ENCODE measurements around the gene GPR75. TPM values are rescaled to one million over a fixed set of nuclear protein-coding genes. Genes with fewer than 3 reads are reported as not detected.
"Not testable (repeated sequence)": the region's sequence is repeated elsewhere in the genome, so short reads cannot be mapped to it uniquely, and the experiment has no call there.

GPR75 gene
- polyA plus RNA-seq, 6 donors from 2014 or later, result not detected

- not testable (repeated sequence) for H3K27me3 Mint-ChIP-seq; DNase-seq; H3K27ac Mint-ChIP-seq; H3K4me3 Mint-ChIP-seq; ATAC-seq (ENCODE audit: low read depth in 2 of 2); H3K36me3 Mint-ChIP-seq
- Mint-ChIP-seq H3K4me1 (peaks cover 5 to 16% (median 14%) of the 10 kb centered on the region in 3 donors), H3K9me3 (peaks cover 0 to 11% (median 0%) of the 10 kb centered on the region in 7 donors)
These were observed 18.1 kb downstream of the GPR75 start for GRCh38 chr2:53841651-53842050.

GRCh38 chr2:53840580-53840979 lies 19.2 kb downstream of the GPR75 start:
- Mint-ChIP-seq H3K9me3 (peaks cover 0 to 11% (median 0%) of the 10 kb centered on the region in 7 donors), H3K4me1 (peaks cover 5 to 14% (median 14%) of the 10 kb centered on the region in 3 donors), H3K4me3 (no peak overlapping the region), H3K27ac (no peak overlapping the region), H3K27me3 (no peaks in the 10 kb centered on the region), H3K36me3 (peaks cover 6 to 10% of the 10 kb centered on the region in 2 donors)
- no peak for DNase-seq
- no peak for ATAC-seq (ENCODE audit: low read depth in 2 of 2)

- not testable (repeated sequence) for DNase-seq; ATAC-seq (ENCODE audit: low read depth in 2 of 2); H3K4me1 Mint-ChIP-seq; H3K4me3 Mint-ChIP-seq; H3K27me3 Mint-ChIP-seq; H3K27ac Mint-ChIP-seq; H3K9me3 Mint-ChIP-seq
- H3K36me3 Mint-ChIP-seq, result peaks cover 21 to 25% of the 10 kb centered on the region in 2 donors
These were observed 29.8 kb downstream of the GPR75 start for GRCh38 chr2:53829980-53830290.

- H3K36me3 Mint-ChIP-seq, result peaks cover 21% of the 10 kb centered on the region in 2 donors
- ATAC-seq (ENCODE audit: low read depth in 2 of 2) (no peak), DNase-seq (no peak)
- H3K4me1 Mint-ChIP-seq, result no peaks in the 10 kb centered on the region
- no peak overlapping the region for H3K27ac Mint-ChIP-seq
- H3K4me3 Mint-ChIP-seq, result peak overlapping the region in 1 of 8 donors; percentile 77
- H3K9me3 Mint-ChIP-seq, result peaks cover 0 to 7% (median 0%) of the 10 kb centered on the region in 7 donors
- no peaks in the 10 kb centered on the region for H3K27me3 Mint-ChIP-seq
These were observed 30.3 kb downstream of the GPR75 start for GRCh38 chr2:53829273-53829979.

- Mint-ChIP-seq H3K27me3 (no peaks in the 10 kb centered on the region), H3K9me3 (peaks cover 0 to 7% (median 0%) of the 10 kb centered on the region in 7 donors), H3K4me3 (no peak overlapping the region), H3K27ac (no peak overlapping the region), H3K4me1 (no peaks in the 10 kb centered on the region), H3K36me3 (peaks cover 14 to 21% of the 10 kb centered on the region in 2 donors)
- no peak for DNase-seq
- ATAC-seq (ENCODE audit: low read depth in 2 of 2), result no peak
These were observed 31.4 kb downstream of the GPR75 start for GRCh38 chr2:53828331-53828730.

- Mint-ChIP-seq H3K4me3 (no peak overlapping the region), H3K4me1 (no peaks in the 10 kb centered on the region), H3K27me3 (no peaks in the 10 kb centered on the region), H3K27ac (peak overlapping the region in 1 of 6 donors; percentile 80), H3K36me3 (peaks cover 14 to 21% of the 10 kb centered on the region in 2 donors), H3K9me3 (peaks cover 0 to 7% (median 0%) of the 10 kb centered on the region in 7 donors)
- ATAC-seq (ENCODE audit: low read depth in 2 of 2) (no peak), DNase-seq (no peak)
These were observed 32.2 kb downstream of the GPR75 start for GRCh38 chr2:53827398-53828175.

GRCh38 chr2:53826587-53827397 lies 33.0 kb downstream of the GPR75 start:
- H3K27me3 Mint-ChIP-seq, result no peaks in the 10 kb centered on the region
- peaks cover 0 to 7% (median 0%) of the 10 kb centered on the region in 7 donors for H3K9me3 Mint-ChIP-seq
- H3K4me1 Mint-ChIP-seq, result peaks cover 0 to 2% (median 0%) of the 10 kb centered on the region in 3 donors
- peaks cover 14 to 21% of the 10 kb centered on the region in 2 donors for H3K36me3 Mint-ChIP-seq
- DNase-seq (no peak), ATAC-seq (ENCODE audit: low read depth in 2 of 2) (no peak)
- H3K4me3 Mint-ChIP-seq, result no peak overlapping the region
- H3K27ac Mint-ChIP-seq, result no peak overlapping the region

GRCh38 chr2:53826030-53826410 lies 33.7 kb downstream of the GPR75 start:
- no peaks in the 10 kb centered on the region for H3K27me3 Mint-ChIP-seq
- peaks cover 0 to 7% (median 0%) of the 10 kb centered on the region in 7 donors for H3K9me3 Mint-ChIP-seq
- H3K4me1 Mint-ChIP-seq, result peaks cover 0 to 2% (median 0%) of the 10 kb centered on the region in 3 donors
- H3K4me3 Mint-ChIP-seq, result no peak overlapping the region
- no peak for ATAC-seq (ENCODE audit: low read depth in 2 of 2)
- DNase-seq, result no peak
- peaks cover 10 to 14% of the 10 kb centered on the region in 2 donors for H3K36me3 Mint-ChIP-seq
- no peak overlapping the region for H3K27ac Mint-ChIP-seq

GRCh38 chr2:53823639-53824038 lies 36.1 kb downstream of the GPR75 start:
- not testable (repeated sequence) for DNase-seq; H3K27ac Mint-ChIP-seq; H3K36me3 Mint-ChIP-seq; H3K4me1 Mint-ChIP-seq; ATAC-seq (ENCODE audit: low read depth in 2 of 2); H3K27me3 Mint-ChIP-seq; H3K9me3 Mint-ChIP-seq
- H3K4me3 Mint-ChIP-seq, result peak overlapping the region in 1 of 8 donors; percentile 37

GRCh38 chr2:53821810-53822209 lies 38.0 kb downstream of the GPR75 start:
- H3K27me3 Mint-ChIP-seq, result no peaks in the 10 kb centered on the region
- no peak for DNase-seq
- ATAC-seq (ENCODE audit: low read depth in 2 of 2), result no peak
- peaks cover 0 to 2% (median 0%) of the 10 kb centered on the region in 3 donors for H3K4me1 Mint-ChIP-seq
- H3K27ac Mint-ChIP-seq, result no peak overlapping the region
- H3K4me3 Mint-ChIP-seq, result no peak overlapping the region
- H3K36me3 Mint-ChIP-seq, result peaks cover 6 to 7% of the 10 kb centered on the region in 2 donors
- H3K9me3 Mint-ChIP-seq, result no peaks in the 10 kb centered on the region

GRCh38 chr2:53820711-53821110 lies 39.1 kb downstream of the GPR75 start:
- no peaks in the 10 kb centered on the region for H3K27me3 Mint-ChIP-seq

GRCh38 chr2:53820048-53820447 lies 39.7 kb downstream of the GPR75 start:
- H3K9me3 Mint-ChIP-seq, result no peaks in the 10 kb centered on the region
- peaks cover 0 to 2% (median 0%) of the 10 kb centered on the region in 3 donors for H3K4me1 Mint-ChIP-seq
- ATAC-seq (ENCODE audit: low read depth in 2 of 2) (no peak), DNase-seq (no peak)
- no peaks in the 10 kb centered on the region for H3K27me3 Mint-ChIP-seq
- no peak overlapping the region for H3K4me3 Mint-ChIP-seq
- H3K27ac Mint-ChIP-seq, result peak overlapping the region in 2 of 6 donors; percentile 41 to 56
- peaks cover 7 to 12% of the 10 kb centered on the region in 2 donors for H3K36me3 Mint-ChIP-seq

More at GRCh38 chr2:53820711-53821110, 39.1 kb downstream of the GPR75 start:
- no peak overlapping the region for H3K27ac Mint-ChIP-seq
- peaks cover 7% of the 10 kb centered on the region in 2 donors for H3K36me3 Mint-ChIP-seq
- no peak overlapping the region for H3K4me3 Mint-ChIP-seq
- no peak for DNase-seq
- peaks cover 0 to 2% (median 0%) of the 10 kb centered on the region in 3 donors for H3K4me1 Mint-ChIP-seq
- H3K9me3 Mint-ChIP-seq, result no peaks in the 10 kb centered on the region
- no peak for ATAC-seq (ENCODE audit: low read depth in 2 of 2)

GRCh38 chr2:53819634-53820033 lies 40.1 kb downstream of the GPR75 start:
- Mint-ChIP-seq H3K9me3 (no peaks in the 10 kb centered on the region), H3K36me3 (peaks cover 7 to 12% of the 10 kb centered on the region in 2 donors), H3K4me1 (peaks cover 0 to 2% (median 0%) of the 10 kb centered on the region in 3 donors), H3K4me3 (peak overlapping the region in 1 of 8 donors; percentile 42), H3K27me3 (no peaks in the 10 kb centered on the region), H3K27ac (peak overlapping the region in 1 of 6 donors; percentile 81)
- ATAC-seq (ENCODE audit: low read depth in 2 of 2), result no peak
- DNase-seq, result no peak
